ENCODE results near the gene PRKG1. TPM values are rescaled to one million over a fixed set of nuclear protein-coding genes. Genes with fewer than 3 reads are reported as not detected.

PRKG1 gene
- total RNA-seq, 1 experiment from 2014 or later, result 10.4 TPM

DNA sequence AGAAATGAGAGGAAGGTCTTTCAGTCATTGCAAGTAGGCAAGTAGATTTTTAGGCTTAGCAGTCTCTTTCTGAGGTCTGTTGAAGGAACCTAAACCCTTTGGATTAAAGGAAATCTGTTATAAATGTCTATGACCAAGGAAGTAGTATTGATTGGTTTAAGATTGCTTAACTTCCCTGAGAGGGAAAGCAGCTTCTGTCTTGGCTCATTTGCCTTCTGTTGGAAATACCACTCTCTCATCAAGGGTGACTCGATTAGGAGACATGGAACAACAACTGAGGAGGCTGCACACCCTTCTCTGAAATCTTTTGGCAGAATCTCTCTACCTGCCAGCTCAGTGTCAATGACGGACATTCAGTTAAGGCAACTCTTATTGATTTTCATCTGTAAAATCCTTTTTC, 282.9 kb downstream of the PRKG1 start:
- H2BK5ac ChIP-seq (ENCODE audit: insufficient read length, low read length), result no peak overlapping the region
- no peaks in the 10 kb centered on the region for H3K27me3 ChIP-seq (ENCODE audit: insufficient read depth, low read length)
- no peak overlapping the region for H4K8ac ChIP-seq (replicated peaks; ENCODE audit: insufficient read length, low read depth, low read length)
- no peak overlapping the region for H3K4ac ChIP-seq (ENCODE audit: low read depth, low read length)
- H3K79me2 ChIP-seq (ENCODE audit: insufficient read depth, low read length), result no peaks in the 10 kb centered on the region
- no peaks in the 10 kb centered on the region for H3K27me3 Mint-ChIP-seq (ENCODE audit: low read depth)
- no peak overlapping the region for H2BK20ac ChIP-seq (ENCODE audit: low read depth, low read length, poor library complexity, severe bottlenecking)
- H3K4me3 Mint-ChIP-seq, result no peak overlapping the region
- no peak overlapping the region for H4K91ac ChIP-seq (ENCODE audit: insufficient read length, low read depth, low read length)
- no CpG with 5 or more reads among the region's 2 CpGs for WGBS (ENCODE audit: extremely low coverage, insufficient read length, low lambda C conversion rate)
- H3K9me3 ChIP-seq (ENCODE audit: control insufficient read depth, low read depth, low read length), result no peaks in the 10 kb centered on the region
- H3K27ac Mint-ChIP-seq, result no peak overlapping the region
- H3K14ac ChIP-seq (ENCODE audit: insufficient read depth, low read length), result no peak overlapping the region
- no peaks in the 10 kb centered on the region for H3K4me1 Mint-ChIP-seq
- H3K79me1 ChIP-seq (ENCODE audit: insufficient read depth, low read depth, low read length, poor library complexity, severe bottlenecking), result no peaks in the 10 kb centered on the region
- no peak overlapping the region for H2AK5ac ChIP-seq (ENCODE audit: insufficient read length, low read length)
- H2BK15ac ChIP-seq (ENCODE audit: low read depth, low read length), result no peak overlapping the region
- no peak overlapping the region for H3K9ac ChIP-seq (ENCODE audit: extremely low read depth, insufficient read length, low read length)
- H3K27ac ChIP-seq (ENCODE audit: insufficient read length, low read depth, low read length), result no peak overlapping the region
- no peak overlapping the region for H3K23ac ChIP-seq (ENCODE audit: insufficient read length, low read depth, low read length)
- H4K20me1 ChIP-seq (ENCODE audit: control insufficient read depth, insufficient read depth, insufficient read length), result no peaks in the 10 kb centered on the region
- no peak for DNase-seq
- no peak overlapping the region for H3K4me2 ChIP-seq (ENCODE audit: insufficient read depth, insufficient read length, low read length)
- H3K36me3 Mint-ChIP-seq (ENCODE audit: insufficient read depth in 1 of 3, low read depth in 3 of 3), result no peaks in the 10 kb centered on the region
- H3K9me3 Mint-ChIP-seq, result no peaks in the 10 kb centered on the region
- H2BK120ac ChIP-seq (ENCODE audit: low read depth, low read length, poor library complexity, severe bottlenecking), result no peak overlapping the region
- no peak overlapping the region for H2AFZ ChIP-seq (ENCODE audit: low read length)
- H3K23me2 ChIP-seq (ENCODE audit: insufficient read length, low read depth, low read length, poor library complexity, severe bottlenecking), result no peaks in the 10 kb centered on the region
- no peak for TF ChIP-seq CTCF (conservative IDR thresholded peaks at IDR 0.05)
- H3K4me1 ChIP-seq (ENCODE audit: insufficient read depth, low read length), result no peaks in the 10 kb centered on the region
- no peak overlapping the region for H4K5ac ChIP-seq (ENCODE audit: insufficient read length, low read depth, low read length)
- no peak overlapping the region for H3K56ac ChIP-seq (ENCODE audit: insufficient read length, low read depth, low read length)
- no peak overlapping the region for H3T11ph ChIP-seq (ENCODE audit: low read length)
- H3K18ac ChIP-seq (ENCODE audit: insufficient read length, low read depth, low read length), result no peak overlapping the region
- H2BK12ac ChIP-seq (ENCODE audit: insufficient read length, low read depth, low read length), result no peak overlapping the region

All from H9 (cell line).